ENCODE measurements around the gene ZNF219. TPM values are rescaled to one million over a fixed set of nuclear protein-coding genes. Genes with fewer than 3 reads are reported as not detected.

Gene ZNF219
- polyA plus RNA-seq, 3 donors: 0.49 to 7.2 (median 0.68) TPM

GRCh38 chr14:21061347-21061668 is 37.1 kb downstream of the ZNF219 start:
- intact Hi-C loops (cut with micrococcal nuclease): loop anchor here in 1 of 2 donors (10.0 kb wide), 1 partner anchor 47 kb away; no protein-coding TSS in a partner anchor
- H3K4me1 Mint-ChIP-seq: no peaks in the 10 kb centered on the region
- H3K27ac ChIP-seq (ENCODE audit: low read depth in 1 of 2, low read length in 2 of 2): no peak overlapping the region

GRCh38 chr14:21060614-21061346 is 37.7 kb downstream of the ZNF219 start:
- H3K9me3 Mint-ChIP-seq: peaks cover 0 to 2% (median 0%) of the 10 kb centered on the region in 7 donors
- DNase-seq: no peak
- no peak overlapping the region for H3K4me3 Mint-ChIP-seq
- Histone ChIP-seq H3K4me1 (ENCODE audit: control insufficient read depth in 1 of 2, insufficient read depth in 2 of 2, low read length in 2 of 2) (no peaks in the 10 kb centered on the region), H4K20me1 (ENCODE audit: insufficient read depth, low read length) (no peaks in the 10 kb centered on the region), H3K27me3 (ENCODE audit: control insufficient read depth in 2 of 2, insufficient read depth in 2 of 2, low read length in 2 of 2) (peaks cover 0 to 8% of the 10 kb centered on the region in 2 donors), H3K9me3 (replicated peaks in 1 of 2; ENCODE audit: control insufficient read depth in 1 of 2, insufficient read depth in 1 of 2, low read length in 2 of 2) (no peaks in the 10 kb centered on the region), H3K4me3 (replicated peaks in 1 of 3; ENCODE audit: low read depth in 2 of 3, low read length in 3 of 3) (no peak overlapping the region), H3K4me2 (replicated peaks; ENCODE audit: extremely low read depth, low read length, poor library complexity, severe bottlenecking) (no peak overlapping the region), H3K9ac (ENCODE audit: insufficient read depth, low read length, poor library complexity, severe bottlenecking) (no peak overlapping the region), H2AFZ (ENCODE audit: insufficient read depth, low read depth, low read length, poor library complexity, severe bottlenecking) (no peak overlapping the region), H3K27ac (ENCODE audit: low read depth in 1 of 2, low read length in 2 of 2) (no peak overlapping the region), H3K79me2 (ENCODE audit: insufficient read depth, low read length) (no peaks in the 10 kb centered on the region), H3K36me3 (replicated peaks in 1 of 2; ENCODE audit: control insufficient read depth in 1 of 2, insufficient read depth in 2 of 2, low read length in 2 of 2) (no peaks in the 10 kb centered on the region)
- WGBS (ENCODE audit: insufficient coverage): 94% methylated on average over 8 of the region's 13 CpGs
- H3K36me3 Mint-ChIP-seq: no peaks in the 10 kb centered on the region
- intact Hi-C loops (cut with micrococcal nuclease): loop anchor here in 1 of 2 donors (10.0 kb wide), 1 partner anchor 46 kb away; no protein-coding TSS in a partner anchor
- TF ChIP-seq, protein P1, sequence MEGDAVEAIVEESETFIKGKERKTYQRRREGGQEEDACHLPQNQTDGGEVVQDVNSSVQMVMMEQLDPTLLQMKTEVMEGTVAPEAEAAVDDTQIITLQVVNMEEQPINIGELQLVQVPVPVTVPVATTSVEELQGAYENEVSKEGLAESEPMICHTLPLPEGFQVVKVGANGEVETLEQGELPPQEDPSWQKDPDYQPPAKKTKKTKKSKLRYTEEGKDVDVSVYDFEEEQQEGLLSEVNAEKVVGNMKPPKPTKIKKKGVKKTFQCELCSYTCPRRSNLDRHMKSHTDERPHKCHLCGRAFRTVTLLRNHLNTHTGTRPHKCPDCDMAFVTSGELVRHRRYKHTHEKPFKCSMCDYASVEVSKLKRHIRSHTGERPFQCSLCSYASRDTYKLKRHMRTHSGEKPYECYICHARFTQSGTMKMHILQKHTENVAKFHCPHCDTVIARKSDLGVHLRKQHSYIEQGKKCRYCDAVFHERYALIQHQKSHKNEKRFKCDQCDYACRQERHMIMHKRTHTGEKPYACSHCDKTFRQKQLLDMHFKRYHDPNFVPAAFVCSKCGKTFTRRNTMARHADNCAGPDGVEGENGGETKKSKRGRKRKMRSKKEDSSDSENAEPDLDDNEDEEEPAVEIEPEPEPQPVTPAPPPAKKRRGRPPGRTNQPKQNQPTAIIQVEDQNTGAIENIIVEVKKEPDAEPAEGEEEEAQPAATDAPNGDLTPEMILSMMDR (IDR thresholded peaks at IDR 0.05): no peak
- no peak overlapping the region for H3K27ac Mint-ChIP-seq
- H3K27me3 Mint-ChIP-seq (ENCODE audit: low read depth in 3 of 3): peaks cover 11 to 15% (median 14%) of the 10 kb centered on the region in 3 donors
- H3K4me1 Mint-ChIP-seq: no peaks in the 10 kb centered on the region

More at GRCh38 chr14:21061347-21061668, 37.1 kb downstream of the ZNF219 start:
- Histone ChIP-seq H3K9ac (ENCODE audit: insufficient read depth, low read length, poor library complexity, severe bottlenecking) (no peak overlapping the region), H3K79me2 (ENCODE audit: insufficient read depth, low read length) (no peaks in the 10 kb centered on the region), H3K4me3 (replicated peaks in 1 of 3; ENCODE audit: low read depth in 2 of 3, low read length in 3 of 3) (no peak overlapping the region), H3K4me1 (ENCODE audit: control insufficient read depth in 1 of 2, insufficient read depth in 2 of 2, low read length in 2 of 2) (no peaks in the 10 kb centered on the region), H3K4me2 (replicated peaks; ENCODE audit: extremely low read depth, low read length, poor library complexity, severe bottlenecking) (no peak overlapping the region), H3K9me3 (replicated peaks in 1 of 2; ENCODE audit: control insufficient read depth in 1 of 2, insufficient read depth in 1 of 2, low read length in 2 of 2) (no peaks in the 10 kb centered on the region), H2AFZ (ENCODE audit: insufficient read depth, low read depth, low read length, poor library complexity, severe bottlenecking) (no peak overlapping the region), H3K27me3 (ENCODE audit: control insufficient read depth in 2 of 2, insufficient read depth in 2 of 2, low read length in 2 of 2) (peaks cover 0 to 8% of the 10 kb centered on the region in 2 donors), H4K20me1 (ENCODE audit: insufficient read depth, low read length) (no peaks in the 10 kb centered on the region), H3K36me3 (replicated peaks in 1 of 2; ENCODE audit: control insufficient read depth in 1 of 2, insufficient read depth in 2 of 2, low read length in 2 of 2) (no peaks in the 10 kb centered on the region)
- Mint-ChIP-seq H3K4me3 (no peak overlapping the region), H3K36me3 (no peaks in the 10 kb centered on the region), H3K9me3 (peaks cover 0 to 2% (median 0%) of the 10 kb centered on the region in 7 donors), H3K27me3 (ENCODE audit: low read depth in 3 of 3) (peaks cover 11 to 17% (median 15%) of the 10 kb centered on the region in 3 donors), H3K27ac (no peak overlapping the region)
- WGBS (ENCODE audit: insufficient coverage): 100% methylated on average over 2 of the region's 3 CpGs
- no peak for DNase-seq
- TF ChIP-seq, protein P1 (IDR thresholded peaks at IDR 0.05): no peak
